ENCODE data around the gene LRRC7.

- TF ChIP-seq CREBL2 (CRISPR knock-in tag; IDR thresholded peaks at IDR 0.05; ENCODE audit: borderline replicate concordance) (no peak), ZNF646 (CRISPR knock-in tag; IDR thresholded peaks at IDR 0.05) (no peak), ZFP41 (CRISPR knock-in tag; IDR thresholded peaks at IDR 0.05; ENCODE audit: borderline replicate concordance) (no peak), BRD4 (CRISPR knock-in tag; IDR thresholded peaks at IDR 0.05) (no peak), MEIS2 (CRISPR knock-in tag; IDR thresholded peaks at IDR 0.05) (no peak), CTCF (CRISPR knock-in tag; IDR thresholded peaks at IDR 0.05) (peak; percentile 76), RAD21 (CRISPR knock-in tag; IDR thresholded peaks at IDR 0.05) (peak; percentile 43; the same call in 1 of the 2 replicates)
Measured at GRCh38 chr1:69737527-69738185, 169.9 kb downstream of the LRRC7 start.

Data from HepG2 (cell line).